Measurements from ENCODE around the gene TCOF1.

The TCOF1 gene

GRCh38 chr5:150321211-150321610 lies 36.3 kb upstream of the TCOF1 start:
- no peak overlapping the region for H3K4me3 ChIP-seq
- no peaks in the 10 kb centered on the region for H3K36me3 ChIP-seq
- H3K9me3 ChIP-seq (replicated peaks in 1 of 11) = no peaks in the 10 kb centered on the region
- no peak for TF ChIP-seq Cebpa-rat (IDR thresholded peaks at IDR 0.05)
- no peaks in the 10 kb centered on the region for H4K20me1 ChIP-seq
- no peak overlapping the region for H3K4me2 ChIP-seq
- peaks cover 0 to 35% (median 22%) of the 10 kb centered on the region in 10 experiments; a peak in 17 of 20 replicates for H3K4me1 ChIP-seq
- H3K27me3 ChIP-seq = no peaks in the 10 kb centered on the region
- no peak overlapping the region for H3K27ac ChIP-seq
- no peak overlapping the region for H3K9ac ChIP-seq

DNA sequence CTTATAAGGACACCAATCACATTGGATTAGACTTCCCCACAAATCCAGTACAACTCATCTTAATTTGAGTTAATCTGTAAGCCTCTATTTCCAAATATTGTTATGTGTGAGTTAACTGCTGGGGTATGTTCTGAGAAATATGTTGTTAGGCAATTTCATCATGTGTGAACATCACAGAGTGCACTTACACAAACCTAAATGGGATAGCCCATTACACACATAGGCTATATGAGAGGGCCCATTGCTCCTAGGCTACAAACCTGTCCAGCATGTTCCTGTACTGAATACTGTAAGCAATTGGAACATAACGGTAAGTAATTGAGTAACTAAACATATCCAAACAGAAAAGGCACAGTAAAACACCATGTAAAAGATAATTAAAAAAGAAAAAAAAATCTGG lies 35.7 kb upstream of the TCOF1 start:
- Histone ChIP-seq H3K9me3 (replicated peaks in 1 of 11) (no peaks in the 10 kb centered on the region), H3K27ac (no peak overlapping the region), H3K27me3 (no peaks in the 10 kb centered on the region), H3K4me3 (no peak overlapping the region), H4K20me1 (no peaks in the 10 kb centered on the region), H3K9ac (no peak overlapping the region), H3K4me2 (no peak overlapping the region), H3K36me3 (no peaks in the 10 kb centered on the region), H3K4me1 (peaks cover 0 to 32% (median 21%) of the 10 kb centered on the region in 10 experiments; a peak in 17 of 20 replicates)
- TF ChIP-seq Cebpa-rat (IDR thresholded peaks at IDR 0.05) = no peak

DNA sequence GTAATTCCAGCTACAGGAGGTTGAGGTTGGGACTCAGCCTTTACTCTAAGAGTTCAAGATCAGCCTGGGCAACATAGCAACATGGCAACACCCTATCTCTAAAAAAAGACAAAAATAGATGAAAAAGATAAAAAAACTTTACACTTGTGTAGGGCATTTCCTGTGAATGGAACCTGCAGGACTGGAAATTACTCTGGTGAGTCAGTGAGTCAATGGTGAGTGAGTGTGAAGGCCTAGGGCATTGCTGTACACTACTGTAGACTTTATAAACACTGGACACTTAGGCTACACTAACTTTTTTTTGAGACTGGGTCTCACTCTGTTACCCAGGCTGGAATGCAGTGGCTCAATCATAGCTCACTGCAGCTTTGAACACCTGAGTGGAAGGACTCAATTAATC lies 35.3 kb upstream of the TCOF1 start:
- no peaks in the 10 kb centered on the region for H3K27me3 ChIP-seq
- no peaks in the 10 kb centered on the region for H4K20me1 ChIP-seq
- no peak overlapping the region for H3K27ac ChIP-seq
- H3K4me2 ChIP-seq = no peak overlapping the region
- no peaks in the 10 kb centered on the region for H3K9me3 ChIP-seq (replicated peaks in 1 of 11)
- H3K4me3 ChIP-seq = no peak overlapping the region
- no peak for TF ChIP-seq Cebpa-rat (IDR thresholded peaks at IDR 0.05)
- no peak overlapping the region for H3K9ac ChIP-seq
- H3K36me3 ChIP-seq = no peaks in the 10 kb centered on the region
- H3K4me1 ChIP-seq = peaks cover 0 to 28% (median 17%) of the 10 kb centered on the region in 10 experiments; a peak in 17 of 20 replicates

- Histone ChIP-seq H3K9ac (no peak overlapping the region), H3K36me3 (no peaks in the 10 kb centered on the region), H3K4me3 (no peak overlapping the region), H3K27ac (no peak overlapping the region), H3K27me3 (no peaks in the 10 kb centered on the region), H4K20me1 (no peaks in the 10 kb centered on the region), H3K4me2 (no peak overlapping the region), H3K9me3 (replicated peaks in 1 of 11) (no peaks in the 10 kb centered on the region), H3K4me1 (peaks cover 0 to 20% (median 14%) of the 10 kb centered on the region in 10 experiments; a peak in 14 of 20 replicates)
- TF ChIP-seq Cebpa-rat (IDR thresholded peaks at IDR 0.05) = peak in 6 of 11 experiments; percentile 22 to 86 (median 62); a peak in 8 of 22 replicates
Measured at GRCh38 chr5:150323092-150323491, 34.4 kb upstream of the TCOF1 start.

DNA sequence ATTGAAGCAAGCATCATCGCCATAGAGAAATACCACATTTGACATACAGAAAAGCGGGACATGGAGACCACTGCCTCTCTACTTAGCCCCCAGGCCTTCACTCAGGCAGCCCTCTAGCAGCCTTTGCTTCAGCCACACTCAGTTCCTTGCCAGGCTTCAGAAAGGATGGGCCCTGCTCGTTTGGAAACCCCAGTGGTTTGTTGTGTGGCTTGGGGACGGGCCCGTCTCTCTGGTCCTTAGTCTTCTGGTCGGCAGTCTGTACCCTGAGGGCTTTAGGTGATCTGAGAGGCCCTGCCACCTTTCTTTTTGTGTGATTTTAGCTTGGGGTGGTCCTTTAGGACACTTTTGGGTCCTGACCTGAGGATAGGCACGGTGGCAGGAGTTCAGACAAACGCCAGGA lies 33.7 kb upstream of the TCOF1 start:
- Histone ChIP-seq H4K20me1 (no peaks in the 10 kb centered on the region), H3K9ac (no peak overlapping the region), H3K9me3 (replicated peaks in 1 of 11) (no peaks in the 10 kb centered on the region), H3K4me2 (no peak overlapping the region), H3K4me1 (peaks cover 4 to 21% (median 14%) of the 10 kb centered on the region in 10 experiments; a peak in 18 of 20 replicates), H3K4me3 (no peak overlapping the region), H3K36me3 (no peaks in the 10 kb centered on the region), H3K27me3 (no peaks in the 10 kb centered on the region), H3K27ac (no peak overlapping the region)
- no peak for TF ChIP-seq Cebpa-rat (IDR thresholded peaks at IDR 0.05)

GRCh38 chr5:150325426-150325825 lies 32.1 kb upstream of the TCOF1 start:
- H3K27me3 ChIP-seq = no peaks in the 10 kb centered on the region
- no peak overlapping the region for H3K9ac ChIP-seq
- H3K9me3 ChIP-seq (replicated peaks in 1 of 11) = no peaks in the 10 kb centered on the region
- H3K4me1 ChIP-seq = peaks cover 8 to 21% (median 16%) of the 10 kb centered on the region in 10 experiments; a peak in 17 of 20 replicates
- H3K4me2 ChIP-seq = peak overlapping the region in 2 of 11 experiments; percentile 15 to 26; a peak in 2 of 22 replicates
- H4K20me1 ChIP-seq = no peaks in the 10 kb centered on the region
- no peak for TF ChIP-seq Cebpa-rat (IDR thresholded peaks at IDR 0.05)
- H3K4me3 ChIP-seq = no peak overlapping the region
- H3K36me3 ChIP-seq = no peaks in the 10 kb centered on the region
- H3K27ac ChIP-seq = no peak overlapping the region

DNA sequence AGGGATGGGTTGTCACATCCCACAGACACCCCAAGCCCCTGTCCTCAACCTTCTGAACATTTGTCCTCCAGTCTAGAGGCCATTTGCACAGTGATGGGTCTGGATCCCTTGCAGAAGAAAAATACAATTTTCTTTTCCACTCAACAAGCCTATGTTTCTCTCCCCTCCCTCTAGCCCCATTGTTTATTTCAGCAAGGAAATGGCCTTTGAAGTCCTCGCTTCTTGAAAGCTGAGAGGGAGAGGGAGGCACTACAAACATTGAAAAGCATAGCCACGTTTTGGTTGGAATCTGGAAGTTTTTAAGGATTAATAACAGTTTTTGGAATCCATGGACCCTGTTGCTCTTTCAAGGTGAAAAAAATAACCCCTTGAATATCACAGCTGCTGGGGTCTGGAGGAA lies 30.8 kb upstream of the TCOF1 start:
- no peak for TF ChIP-seq Cebpa-rat (IDR thresholded peaks at IDR 0.05)

GRCh38 chr5:150327139-150327538 lies 30.4 kb upstream of the TCOF1 start:
- Histone ChIP-seq H3K9ac (no peak overlapping the region), H3K4me1 (peaks cover 8 to 27% (median 20%) of the 10 kb centered on the region in 10 experiments; a peak in 17 of 20 replicates), H4K20me1 (no peaks in the 10 kb centered on the region), H3K4me3 (no peak overlapping the region), H3K4me2 (no peak overlapping the region), H3K9me3 (replicated peaks in 1 of 11) (no peaks in the 10 kb centered on the region), H3K27me3 (no peaks in the 10 kb centered on the region), H3K27ac (no peak overlapping the region), H3K36me3 (no peaks in the 10 kb centered on the region)
- no peak for TF ChIP-seq Cebpa-rat (IDR thresholded peaks at IDR 0.05)

More for the DNA sequence above, 30.8 kb upstream of the TCOF1 start:
- H3K9me3 ChIP-seq (replicated peaks in 1 of 11) = no peaks in the 10 kb centered on the region
- no peak overlapping the region for H3K27ac ChIP-seq
- no peak overlapping the region for H3K4me3 ChIP-seq
- H3K27me3 ChIP-seq = no peaks in the 10 kb centered on the region
- no peaks in the 10 kb centered on the region for H4K20me1 ChIP-seq
- H3K4me1 ChIP-seq = peaks cover 8 to 27% (median 20%) of the 10 kb centered on the region in 10 experiments; a peak in 17 of 20 replicates
- no peak overlapping the region for H3K4me2 ChIP-seq
- H3K36me3 ChIP-seq = no peaks in the 10 kb centered on the region
- no peak overlapping the region for H3K9ac ChIP-seq

DNA sequence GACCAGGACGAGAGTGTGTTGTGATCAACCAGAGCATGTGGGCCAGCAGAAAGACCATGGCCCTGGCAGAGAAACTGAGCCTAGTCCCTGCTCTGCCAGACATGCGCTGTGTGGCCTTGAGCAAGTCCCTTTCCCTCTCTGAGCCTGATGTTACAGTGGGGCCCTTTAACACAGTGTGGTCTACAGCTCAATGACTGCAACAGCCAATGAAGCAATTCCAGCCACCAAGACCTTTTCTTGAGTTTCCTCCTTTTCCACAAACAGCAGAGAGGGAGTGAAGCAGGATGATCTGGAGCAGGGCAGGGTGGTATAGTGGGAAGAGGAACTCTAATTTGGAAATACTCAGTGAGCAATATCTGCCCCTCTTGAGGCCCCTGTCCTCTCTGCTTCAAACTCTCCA lies 29.0 kb upstream of the TCOF1 start:
- Histone ChIP-seq H4K20me1 (no peaks in the 10 kb centered on the region), H3K9me3 (replicated peaks in 1 of 11) (no peaks in the 10 kb centered on the region), H3K9ac (no peak overlapping the region), H3K27ac (no peak overlapping the region), H3K36me3 (no peaks in the 10 kb centered on the region), H3K4me2 (peak overlapping the region in 10 of 11 experiments; percentile 1 to 51 (median 28); a peak in 13 of 22 replicates), H3K4me1 (peaks cover 8 to 27% (median 20%) of the 10 kb centered on the region in 10 experiments; a peak in 17 of 20 replicates), H3K27me3 (no peaks in the 10 kb centered on the region), H3K4me3 (no peak overlapping the region)
- TF ChIP-seq Cebpa-rat (IDR thresholded peaks at IDR 0.05) = no peak

DNA sequence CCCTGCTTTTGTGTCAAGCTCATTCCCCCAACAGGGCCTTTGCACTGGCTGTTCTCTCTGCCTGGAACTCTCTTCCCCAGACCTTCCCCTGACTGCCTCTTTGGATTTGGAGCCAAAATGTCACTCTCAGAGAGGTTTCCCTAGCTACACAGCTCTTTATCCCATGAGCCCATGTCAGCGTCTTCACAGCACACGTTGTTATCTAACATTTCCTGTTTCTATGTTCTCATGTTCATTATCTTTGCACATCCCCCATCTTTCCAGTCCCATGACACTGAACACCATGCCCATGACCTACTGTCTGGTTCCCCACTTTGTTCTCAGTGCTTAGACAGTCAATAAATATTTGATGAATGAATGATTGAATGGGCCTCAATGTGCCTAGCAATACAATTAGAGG lies 28.5 kb upstream of the TCOF1 start:
- no peaks in the 10 kb centered on the region for H3K9me3 ChIP-seq (replicated peaks in 1 of 11)
- no peaks in the 10 kb centered on the region for H4K20me1 ChIP-seq
- no peak for TF ChIP-seq Cebpa-rat (IDR thresholded peaks at IDR 0.05)
- H3K27ac ChIP-seq = no peak overlapping the region
- peaks cover 8 to 27% (median 20%) of the 10 kb centered on the region in 10 experiments; a peak in 17 of 20 replicates for H3K4me1 ChIP-seq
- H3K36me3 ChIP-seq = no peaks in the 10 kb centered on the region
- H3K4me2 ChIP-seq = peak overlapping the region; percentile 1 to 51 (median 29); a peak in 18 of 22 replicates
- no peaks in the 10 kb centered on the region for H3K27me3 ChIP-seq
- H3K9ac ChIP-seq = no peak overlapping the region
- no peak overlapping the region for H3K4me3 ChIP-seq
